Ectodermal cell (in vitro differentiated cells): ENCODE measurements around the gene NOS2.

Experiments
- H3K27ac ChIP-seq: 2 replicates; pipeline ENCODE4 v1.7.0; 2013; ENCODE audit warnings: mild to moderate bottlenecking, low read depth, low read length; ENCODE audit not compliant: insufficient read depth, poor library complexity, severe bottlenecking
- H3K27me3 ChIP-seq: 2 replicates; pipeline ENCODE4 v1.7.0; 2013; ENCODE audit warnings: mild to moderate bottlenecking, low read length; ENCODE audit not compliant: insufficient read depth, control insufficient read depth, poor library complexity, severe bottlenecking
- H3K36me3 ChIP-seq: one replicate; pipeline ENCODE4 v1.7.0; 2013; ENCODE audit warnings: low read length; ENCODE audit not compliant: control insufficient read depth, insufficient read depth
- H3K4me1 ChIP-seq: one replicate; pipeline ENCODE4 v1.7.0; 2013; ENCODE audit warnings: low read length; ENCODE audit not compliant: control insufficient read depth, insufficient read depth
- H3K4me3 ChIP-seq: 2 replicates; pipeline ENCODE4 v1.7.0; 2013; ENCODE audit warnings: low read depth, low read length, control low read depth; ENCODE audit not compliant: insufficient read depth
- H3K9me3 ChIP-seq: 2 replicates; pipeline ENCODE4 v1.7.0; 2013; ENCODE audit warnings: mild to moderate bottlenecking, low read length, moderate library complexity; ENCODE audit not compliant: control insufficient read depth
- WGBS, 2 experiments: methylation state at CpG; one replicate each; pipeline ENCODE4 v1.1.7; 2013; ENCODE audit warnings: missing lambda C conversion rate in 2 of 2; 5-methylcytosine and 5-hydroxymethylcytosine counted together

NOS2 gene

DNA sequence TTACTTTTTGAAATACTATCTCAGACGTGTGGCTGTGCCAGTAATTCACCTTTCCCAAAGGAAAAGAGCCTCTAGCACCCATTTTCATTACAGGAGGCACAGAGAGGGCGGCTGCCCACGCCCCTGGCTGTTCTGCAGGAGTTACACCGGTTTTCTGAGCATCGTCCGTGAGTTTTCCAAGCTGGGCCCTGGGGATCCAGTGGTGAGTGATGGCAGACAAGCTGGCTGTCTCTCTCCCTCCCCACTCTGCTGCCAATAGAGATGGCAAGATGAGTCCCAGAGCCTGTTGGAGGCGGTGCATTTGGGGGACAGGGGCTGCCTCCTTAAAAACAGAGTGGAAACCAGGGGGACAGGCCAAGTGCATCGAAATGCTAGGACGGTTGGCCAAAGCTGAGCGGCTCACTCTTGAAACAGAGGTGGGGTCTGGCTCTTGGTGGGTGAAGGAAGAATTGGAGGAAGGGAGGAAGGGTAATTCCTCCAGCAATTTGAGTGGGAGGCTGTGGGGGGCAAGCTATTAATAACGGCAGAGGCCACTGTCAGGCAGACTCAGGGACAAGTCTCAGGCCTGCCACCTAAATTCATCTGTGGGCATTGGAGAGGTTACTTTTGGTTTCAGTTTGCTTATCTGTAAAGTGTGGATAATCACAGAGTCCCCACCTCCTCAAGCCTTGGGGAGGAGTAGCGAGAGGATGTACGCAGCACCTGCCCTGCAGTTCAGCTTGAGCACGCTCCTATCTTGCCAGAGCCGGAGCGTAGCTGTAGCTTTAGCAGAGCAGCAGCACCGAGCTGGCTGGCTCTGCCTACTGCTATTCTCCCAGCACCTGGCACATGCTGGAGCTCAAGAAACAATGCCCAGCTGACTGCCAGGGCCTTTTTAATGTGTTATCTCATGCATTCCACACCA lies 7.5 kb upstream of the NOS2 start:
- 84 to 85% methylated on average over 17 of the region's 17 CpGs for WGBS, 2 experiments
- Histone ChIP-seq H3K4me1 (peaks cover 14% of the 10 kb centered on the region), H3K4me3 (no peak overlapping the region), H3K27me3 (no peaks in the 10 kb centered on the region), H3K9me3 (no peaks in the 10 kb centered on the region), H3K27ac (no peak overlapping the region), H3K36me3 (no peaks in the 10 kb centered on the region)

DNA sequence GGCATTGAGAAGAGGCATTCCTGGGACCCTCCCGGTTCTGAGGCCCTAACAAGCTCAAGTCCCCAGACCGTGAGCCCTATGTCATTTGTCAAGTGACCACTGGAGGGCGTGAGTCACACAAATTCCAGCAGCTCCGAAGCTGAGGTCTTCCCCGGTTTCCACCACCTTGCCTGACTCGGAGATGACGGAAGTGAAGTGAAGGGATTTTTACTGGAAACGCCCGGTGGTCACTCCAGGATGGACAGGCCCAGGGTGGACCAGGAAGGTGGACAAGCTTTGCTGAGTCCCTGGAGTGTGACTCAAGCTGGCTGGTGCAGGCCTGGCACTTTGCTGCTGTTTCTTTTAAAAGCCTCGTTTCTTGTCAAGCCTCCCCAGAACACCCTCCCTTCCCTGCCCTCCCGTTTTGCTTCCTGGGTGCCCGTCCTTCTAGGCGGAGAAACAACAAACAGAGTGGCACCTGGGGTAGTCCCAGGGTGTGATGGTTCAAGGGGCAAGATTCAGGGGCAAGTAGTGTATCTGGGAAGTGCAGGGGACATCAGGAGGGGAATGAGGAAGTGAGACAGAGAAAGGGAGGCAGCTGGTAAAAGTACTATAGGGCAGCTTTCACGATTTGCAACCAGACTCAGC lies 5.3 kb upstream of the NOS2 start:
- Histone ChIP-seq H3K27me3 (no peaks in the 10 kb centered on the region), H3K36me3 (no peaks in the 10 kb centered on the region), H3K4me1 (peaks cover 14% of the 10 kb centered on the region), H3K9me3 (no peaks in the 10 kb centered on the region), H3K27ac (no peak overlapping the region), H3K4me3 (no peak overlapping the region)
- 16 to 19% methylated on average over 14 of the region's 14 CpGs for WGBS, 2 experiments

DNA sequence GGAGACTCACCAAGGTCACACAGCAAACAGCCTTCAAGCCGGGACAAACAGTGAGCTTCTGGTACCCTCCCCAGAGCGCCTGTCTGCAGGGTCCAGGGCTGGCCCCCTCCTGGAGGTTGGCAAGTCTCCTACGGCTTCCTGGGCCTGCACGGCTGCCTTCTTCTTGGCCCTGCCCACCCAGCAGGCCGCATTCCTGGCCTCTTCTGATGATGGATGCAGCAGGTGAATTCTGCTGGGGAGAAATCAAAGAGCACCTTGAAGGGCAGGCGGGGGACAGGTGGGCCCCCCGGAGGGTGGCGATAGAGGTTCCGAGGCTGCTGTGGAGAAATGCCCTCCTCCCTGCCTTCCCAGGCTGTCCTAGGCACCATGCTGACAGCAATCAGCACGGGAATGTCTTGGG lies 3.8 kb upstream of the NOS2 start:
- Histone ChIP-seq H3K4me3 (no peak overlapping the region), H3K4me1 (peaks cover 14% of the 10 kb centered on the region), H3K27ac (no peak overlapping the region), H3K27me3 (no peaks in the 10 kb centered on the region), H3K36me3 (no peaks in the 10 kb centered on the region), H3K9me3 (no peaks in the 10 kb centered on the region)
- 47 to 50% methylated on average over 10 of the region's 10 CpGs for WGBS, 2 experiments

DNA sequence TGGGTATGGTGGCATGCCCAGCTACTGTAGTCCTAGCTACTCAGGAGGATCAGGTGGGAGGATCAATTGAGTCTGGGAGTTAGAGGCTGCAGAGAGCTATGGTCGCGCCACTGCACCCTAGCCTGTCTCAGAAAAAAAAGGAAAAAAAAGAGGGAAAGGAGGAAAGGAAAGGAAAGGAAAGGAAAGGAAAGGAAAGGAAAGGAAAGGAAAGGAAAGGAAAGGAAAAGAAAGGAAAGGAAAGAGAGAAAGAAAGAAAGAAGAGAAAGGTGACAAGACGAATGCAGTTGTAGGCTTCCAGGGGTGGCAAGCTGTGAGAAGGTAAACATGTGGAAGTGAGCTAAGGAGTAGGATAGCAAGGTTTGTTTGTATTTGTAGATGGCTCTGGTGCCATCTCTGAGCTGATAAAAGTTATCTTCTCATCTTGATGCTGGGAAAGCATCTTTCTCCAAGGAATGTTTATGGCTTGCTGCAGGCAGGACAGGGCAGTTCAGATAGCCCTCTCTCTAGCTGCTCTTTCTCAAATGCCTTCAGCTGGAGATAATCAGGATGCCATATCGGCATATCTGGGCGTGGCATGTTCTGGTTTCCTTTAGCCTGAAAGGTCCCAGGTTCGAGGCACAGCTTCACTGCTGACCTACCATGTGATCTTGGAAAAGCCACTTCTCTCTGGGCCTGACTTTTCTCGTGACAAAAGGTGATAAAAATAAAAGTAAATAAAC lies 2.8 kb upstream of the NOS2 start:
- Histone ChIP-seq H3K4me1 (peaks cover 12% of the 10 kb centered on the region), H3K27me3 (no peaks in the 10 kb centered on the region), H3K4me3 (no peak overlapping the region), H3K36me3 (no peaks in the 10 kb centered on the region), H3K9me3 (no peaks in the 10 kb centered on the region), H3K27ac (no peak overlapping the region)
- 94 to 96% methylated on average over 7 of the region's 7 CpGs for WGBS, 2 experiments

DNA sequence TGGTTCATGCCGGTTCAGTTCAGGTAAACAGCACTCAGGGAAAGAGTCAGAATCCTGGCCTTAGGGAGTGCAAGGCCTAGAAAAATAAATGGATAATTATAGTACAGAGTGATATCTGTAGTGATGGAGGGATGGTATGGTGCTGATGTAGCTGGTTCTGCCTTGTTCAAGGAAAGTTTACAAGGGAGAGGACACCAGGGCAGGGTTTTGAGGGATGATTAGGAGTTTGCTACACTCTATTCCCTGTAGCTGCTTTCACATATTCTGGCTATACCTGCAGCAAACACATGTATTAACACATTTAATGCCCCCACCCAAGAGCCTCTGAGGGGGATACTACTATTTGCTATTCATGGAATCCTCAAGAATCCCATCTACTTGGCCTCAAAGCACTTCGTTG lies 1.7 kb upstream of the NOS2 start:
- no peak overlapping the region for H3K4me3 ChIP-seq
- H3K27ac ChIP-seq = no peak overlapping the region
- no peaks in the 10 kb centered on the region for H3K36me3 ChIP-seq
- 83 to 86% methylated on average over 2 of the region's 2 CpGs for WGBS, 2 experiments
- no peaks in the 10 kb centered on the region for H3K27me3 ChIP-seq
- H3K9me3 ChIP-seq = no peaks in the 10 kb centered on the region
- H3K4me1 ChIP-seq = peaks cover 10% of the 10 kb centered on the region

DNA sequence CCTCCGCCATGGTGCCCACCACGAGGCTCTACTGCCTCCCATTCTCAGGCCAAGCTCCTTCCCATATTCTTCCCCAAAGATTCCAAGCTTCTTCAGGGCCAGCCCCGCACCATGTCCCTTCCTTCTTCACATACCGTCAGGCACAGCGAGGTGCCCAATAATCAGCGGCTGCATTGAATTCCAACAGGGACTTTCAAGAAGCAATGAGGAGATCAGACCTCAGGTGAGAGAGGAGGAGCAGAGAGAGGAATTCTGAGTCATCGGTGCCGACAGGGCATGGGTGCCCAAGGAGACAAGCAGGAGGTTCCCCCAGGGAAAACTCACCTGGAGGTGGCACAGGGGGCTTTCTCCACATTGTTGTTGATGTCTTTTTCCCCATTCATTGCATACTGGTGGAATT lies 2.0 kb downstream of the NOS2 start:
- 93 to 94% methylated on average over 8 of the region's 8 CpGs for WGBS, 2 experiments
- Histone ChIP-seq H3K36me3 (no peaks in the 10 kb centered on the region), H3K9me3 (no peaks in the 10 kb centered on the region), H3K27me3 (peaks cover 18% of the 10 kb centered on the region), H3K4me3 (no peak overlapping the region), H3K4me1 (no peaks in the 10 kb centered on the region), H3K27ac (no peak overlapping the region)

DNA sequence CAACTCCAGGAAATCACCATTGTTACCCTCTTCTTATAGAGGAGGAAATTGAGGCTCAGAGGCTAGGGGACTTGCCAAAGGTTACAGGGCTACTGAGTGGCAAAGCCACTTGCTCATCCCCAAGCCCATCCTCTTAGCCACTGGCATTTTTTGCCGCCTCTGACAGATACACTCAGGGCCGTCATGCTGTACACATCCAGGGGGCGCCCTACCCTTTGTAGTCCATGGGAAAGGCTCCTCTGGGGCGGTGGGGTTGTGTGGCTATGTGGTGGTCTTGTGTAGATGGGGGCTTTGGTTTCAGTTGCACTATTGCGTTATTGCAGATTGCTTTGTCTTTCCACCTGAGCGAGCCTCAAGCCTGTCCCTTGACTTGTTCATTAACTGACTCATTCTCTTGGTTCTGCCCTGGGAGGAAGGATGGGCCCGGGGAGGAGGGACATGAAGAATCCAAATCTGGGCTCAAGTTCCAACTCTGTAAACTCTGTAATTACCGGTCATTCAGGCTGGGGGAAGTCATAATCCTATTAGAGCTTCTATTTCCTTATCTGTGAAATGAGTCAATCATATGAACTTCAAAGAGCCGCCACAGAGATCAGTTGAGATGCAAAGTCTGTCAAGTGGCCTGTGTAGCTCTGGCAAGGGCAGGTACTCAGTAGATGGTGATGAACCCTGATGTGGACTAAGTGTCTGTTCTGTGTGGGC lies 2.8 kb downstream of the NOS2 start:
- no peak overlapping the region for H3K27ac ChIP-seq
- no peaks in the 10 kb centered on the region for H3K36me3 ChIP-seq
- WGBS, 2 experiments = 83 to 86% methylated on average over 9 of the region's 9 CpGs
- H3K27me3 ChIP-seq = peaks cover 26% of the 10 kb centered on the region
- H3K4me3 ChIP-seq = no peak overlapping the region
- H3K9me3 ChIP-seq = no peaks in the 10 kb centered on the region
- no peaks in the 10 kb centered on the region for H3K4me1 ChIP-seq

DNA sequence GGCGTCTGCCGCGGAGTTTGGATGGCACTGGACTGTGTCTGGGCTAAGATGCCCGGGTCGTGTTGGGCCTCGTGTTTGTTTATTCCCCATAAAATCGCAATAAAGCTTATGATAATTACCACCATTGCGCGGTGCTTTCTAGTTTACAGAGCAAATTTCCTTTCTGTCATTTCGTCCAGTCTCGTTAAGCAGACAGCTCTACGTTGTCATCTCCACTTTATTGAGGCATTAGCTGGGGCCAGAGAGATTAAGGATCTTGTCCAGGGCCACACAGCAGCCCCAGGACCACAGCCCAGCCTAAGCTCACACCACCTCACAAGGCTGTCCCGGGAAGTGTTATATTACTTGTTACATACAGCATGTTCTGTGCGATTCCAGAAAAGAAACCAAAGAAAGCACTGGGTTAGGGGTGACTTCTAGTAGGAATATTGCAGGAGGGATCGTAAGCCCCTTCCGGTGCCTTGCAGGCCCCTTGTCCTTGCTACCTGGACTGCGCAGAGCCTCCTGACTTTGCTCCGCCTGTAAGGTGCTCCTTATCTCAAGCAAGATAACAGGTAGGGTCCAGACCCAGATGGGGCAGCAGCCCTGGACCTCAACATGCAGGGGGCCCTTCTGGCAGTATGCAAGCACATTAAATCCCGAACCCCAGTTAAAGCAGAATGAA lies 6.3 kb downstream of the NOS2 start:
- WGBS, 2 experiments = 55 to 57% methylated on average over 19 of the region's 19 CpGs
- H3K9me3 ChIP-seq = no peaks in the 10 kb centered on the region
- no peak overlapping the region for H3K27ac ChIP-seq
- peak overlapping the region; percentile 36 for H3K4me3 ChIP-seq
- H3K27me3 ChIP-seq = peaks cover 33% of the 10 kb centered on the region
- no peaks in the 10 kb centered on the region for H3K4me1 ChIP-seq
- no peaks in the 10 kb centered on the region for H3K36me3 ChIP-seq

DNA sequence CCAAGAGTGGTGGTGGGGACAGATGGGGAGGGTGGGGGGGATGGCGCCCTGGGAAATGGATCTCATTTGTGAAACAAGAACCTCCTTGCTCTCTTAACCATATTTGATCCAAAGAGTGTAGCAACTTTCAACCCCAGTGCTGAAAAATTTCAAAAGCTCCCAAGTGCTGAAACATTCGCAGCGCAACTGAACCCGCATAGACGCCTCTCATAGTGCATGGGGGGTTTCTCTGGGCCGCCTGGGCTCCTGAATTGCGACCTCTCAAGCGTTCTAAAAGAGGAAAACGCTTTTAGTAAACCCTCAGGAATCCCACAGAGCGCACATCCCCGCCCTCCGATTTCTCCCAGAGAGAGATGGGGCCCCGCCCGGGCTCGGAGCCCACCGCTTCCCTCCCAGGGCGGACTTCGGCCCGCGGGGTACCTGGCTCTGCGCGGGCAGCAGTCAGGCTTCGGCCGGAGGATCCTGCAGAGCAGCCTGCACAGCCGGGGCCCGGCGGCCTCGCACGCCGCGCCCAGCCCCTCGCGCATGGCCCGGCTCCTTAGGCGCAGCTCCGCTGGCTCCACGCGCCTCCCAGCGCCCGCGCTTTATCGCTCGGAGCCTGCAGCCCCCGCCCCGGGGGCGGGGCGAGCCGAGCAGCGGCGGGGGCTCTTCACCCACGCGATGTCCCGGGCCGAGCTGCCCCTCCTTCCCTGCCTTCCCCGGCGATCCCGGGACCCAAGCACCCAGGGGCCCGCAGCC lies 7.0 kb downstream of the NOS2 start:
- H3K9me3 ChIP-seq = no peaks in the 10 kb centered on the region

More for the DNA sequence above, 7.0 kb downstream of the NOS2 start:
- Histone ChIP-seq H3K4me3 (peak overlapping the region; percentile 36), H3K27me3 (peaks cover 33% of the 10 kb centered on the region), H3K36me3 (no peaks in the 10 kb centered on the region), H3K4me1 (no peaks in the 10 kb centered on the region), H3K27ac (no peak overlapping the region)
- 2 to 4% methylated on average over 57 to 58 of the region's 58 CpGs for WGBS, 2 experiments
